Adrenal gland (tissue), 5 donors: ENCODE data around the gene NDUFB10.

ENCODE experiments used
- POLR2A ChIP-seq, 2 donors: fragments of 450-650 bp; IDR thresholded peaks; one replicate each; pipeline ENCODE4 v1.6.1; 2017; ENCODE audit warnings: antibody characterized with exemption in 2 of 2, mild to moderate bottlenecking in 2 of 2, moderate library complexity in 1 of 2
- TF ChIP-seq, protein P1 (sequence below), 6 experiments: fragments of 450-650 bp in 4 of 6; fragments of 200-600 bp in 2 of 6; sonication (generic) in 1 of 6; IDR thresholded peaks; 1 replicate in 5 of 6; 2 replicates in 1 of 6; pipeline versions ENCODE4 v1.5.1 to v1.8.0; 2016 to 2021; ENCODE audit warnings: antibody characterized with exemption in 6 of 6, mild to moderate bottlenecking in 2 of 6, moderate library complexity in 1 of 6
- donor health status: DM: no; HTN: no; CAD: no.

DNA sequence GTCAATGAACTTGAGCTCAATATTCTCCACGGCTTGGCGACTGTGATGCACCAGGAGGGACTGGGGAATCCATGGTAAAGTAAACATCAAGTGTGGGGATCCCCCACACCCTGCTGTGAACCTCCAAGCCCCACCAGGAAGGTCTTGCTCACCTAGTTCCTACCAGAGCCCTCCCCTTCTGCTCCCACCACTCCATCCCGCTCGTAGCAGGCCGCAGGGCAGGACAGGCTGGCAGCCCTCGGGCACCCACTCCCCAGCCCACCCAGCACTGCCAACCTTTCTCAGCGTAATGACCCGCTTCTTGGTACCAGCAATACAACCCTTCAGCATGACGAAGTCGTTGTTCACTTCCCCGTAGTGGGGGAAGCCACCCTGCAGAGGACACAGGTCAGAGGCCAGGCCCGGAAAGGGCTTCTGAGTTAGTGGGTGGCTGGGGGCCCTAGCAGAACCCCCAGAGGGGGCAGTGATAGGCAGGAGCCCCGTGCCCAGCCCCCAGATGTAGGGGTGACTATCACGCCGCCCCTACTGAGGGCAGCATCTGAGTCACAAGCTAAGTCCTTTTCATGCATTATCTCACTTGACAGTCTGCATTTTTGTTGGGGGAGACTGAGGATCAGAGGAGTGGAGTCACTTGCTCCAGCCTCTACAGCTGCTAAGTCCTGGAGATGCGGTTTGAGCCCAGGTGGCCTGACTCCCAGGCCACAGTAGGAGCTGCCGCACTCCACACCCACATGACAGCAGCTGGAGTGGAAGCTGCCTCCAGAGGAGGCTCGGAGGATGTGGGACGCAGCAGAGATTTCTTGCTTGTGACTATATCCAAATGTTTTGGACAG, 13.6 kb upstream of the NDUFB10 start:
- TF ChIP-seq POLR2A (IDR thresholded peaks at IDR 0.05), result no peak
- TF ChIP-seq, protein P1, sequence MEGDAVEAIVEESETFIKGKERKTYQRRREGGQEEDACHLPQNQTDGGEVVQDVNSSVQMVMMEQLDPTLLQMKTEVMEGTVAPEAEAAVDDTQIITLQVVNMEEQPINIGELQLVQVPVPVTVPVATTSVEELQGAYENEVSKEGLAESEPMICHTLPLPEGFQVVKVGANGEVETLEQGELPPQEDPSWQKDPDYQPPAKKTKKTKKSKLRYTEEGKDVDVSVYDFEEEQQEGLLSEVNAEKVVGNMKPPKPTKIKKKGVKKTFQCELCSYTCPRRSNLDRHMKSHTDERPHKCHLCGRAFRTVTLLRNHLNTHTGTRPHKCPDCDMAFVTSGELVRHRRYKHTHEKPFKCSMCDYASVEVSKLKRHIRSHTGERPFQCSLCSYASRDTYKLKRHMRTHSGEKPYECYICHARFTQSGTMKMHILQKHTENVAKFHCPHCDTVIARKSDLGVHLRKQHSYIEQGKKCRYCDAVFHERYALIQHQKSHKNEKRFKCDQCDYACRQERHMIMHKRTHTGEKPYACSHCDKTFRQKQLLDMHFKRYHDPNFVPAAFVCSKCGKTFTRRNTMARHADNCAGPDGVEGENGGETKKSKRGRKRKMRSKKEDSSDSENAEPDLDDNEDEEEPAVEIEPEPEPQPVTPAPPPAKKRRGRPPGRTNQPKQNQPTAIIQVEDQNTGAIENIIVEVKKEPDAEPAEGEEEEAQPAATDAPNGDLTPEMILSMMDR (IDR thresholded peaks at IDR 0.05), result no peak
